Lung (tissue), 12 donors: ENCODE data around the gene SLC4A2. TPM values are rescaled to one million over a fixed set of nuclear protein-coding genes. Genes with fewer than 3 reads are reported as not detected.

Experiments
- ATAC-seq: fragments of 200-7000 bp; cut with Tn5 transposase; one replicate; pipeline ENCODE4 v1.9.1; 2020; ENCODE audit warnings: moderate number of reproducible peaks; ENCODE audit not compliant: insufficient read depth, low FRiP score
- DNase-seq, 3 donors: peaks; one replicate each; pipeline ENCODE4 v3.0.0-alpha.2; 2013 to 2017
- H3K27ac ChIP-seq, 2 donors: one replicate each; pipeline ENCODE4 v1.5.1; 2013; ENCODE audit warnings: mild to moderate bottlenecking in 2 of 2, moderate library complexity in 2 of 2, control low read depth in 1 of 2, inconsistent platforms in 1 of 2, low read depth in 1 of 2, low read length in 1 of 2
- H3K27me3 ChIP-seq, 3 donors: one replicate each; pipeline ENCODE4 v1.5.1; 2013; ENCODE audit warnings: low read length in 2 of 3; ENCODE audit not compliant: control insufficient read depth in 3 of 3, insufficient read depth in 3 of 3
- H3K36me3 ChIP-seq, 4 donors: one replicate each; pipeline ENCODE4 v1.5.1; 2013; ENCODE audit warnings: low read length in 4 of 4, mild to moderate bottlenecking in 1 of 4, moderate library complexity in 1 of 4; ENCODE audit not compliant: control insufficient read depth in 4 of 4, insufficient read depth in 4 of 4
- H3K4me1 ChIP-seq, 5 donors: one replicate each; pipeline ENCODE4 v1.5.1; 2013; ENCODE audit warnings: low read length in 5 of 5, mild to moderate bottlenecking in 2 of 5, moderate library complexity in 1 of 5; ENCODE audit not compliant: control insufficient read depth in 5 of 5, insufficient read depth in 5 of 5
- H3K4me3 ChIP-seq: one replicate; pipeline ENCODE4 v1.5.1; 2013; ENCODE audit warnings: mild to moderate bottlenecking, control low read depth, moderate library complexity
- H3K9ac ChIP-seq, 2 donors: one replicate each; pipeline ENCODE4 v1.5.1; 2013; ENCODE audit warnings: low read length in 2 of 2, control low read depth in 1 of 2; ENCODE audit not compliant: insufficient read depth in 1 of 2
- H3K9me3 ChIP-seq, 4 donors: one replicate each; pipeline ENCODE4 v1.5.1; 2013; ENCODE audit warnings: low read length in 3 of 4, mild to moderate bottlenecking in 1 of 4, moderate library complexity in 1 of 4; ENCODE audit not compliant: control insufficient read depth in 4 of 4, insufficient read depth in 3 of 4
- CTCF ChIP-seq: IDR thresholded peaks from 2 replicates; pipeline ENCODE4 v1.5.1; 2012; ENCODE audit warnings: mild to moderate bottlenecking; ENCODE audit errors: control extremely low read depth, extremely low read depth
- WGBS, 2 donors: extraction: QIAGEN DNeasy Blood & Tissue Kit; methylation state at CpG; one replicate each; pipeline ENCODE4 v1.1.7; 2013; 5-methylcytosine and 5-hydroxymethylcytosine counted together
- polyA plus RNA-seq, 2 donors: library from polyadenylated mRNA; stranded (reverse); fragments of 200-250 nt; gene quantifications; one replicate each; pipeline ENCODE4 v1.2.1, GENCODE V29; 2013
- total RNA-seq, 2 donors: library from RNA; depleted of rRNA in 1 of 2; stranded (reverse); fragments of >200 nt in 1 of 2; gene quantifications; one replicate each; pipeline ENCODE4 v1.2.1, GENCODE V29; 2014 to 2021
- donor health status: control.
- donor health status: control.
- donor health status: Bipolar disorder and iron deficiency.
- donor health status: healthy.
- donor health status: DM: yes; HTN: yes; CAD: no.

The SLC4A2 gene
- total and polyA plus RNA-seq, 4 donors: 66.3 to 173 (median 120) TPM

GRCh38 chr7:151122276-151122675 is 62.9 kb downstream of the SLC4A2 start:
- ATAC-seq (no peak), DNase-seq (no peak)
- TF ChIP-seq CTCF: no peak
- Histone ChIP-seq H3K4me1 (peaks cover 0 to 7% (median 0%) of the 10 kb centered on the region in 5 donors), H3K9ac (no peak overlapping the region), H3K27me3 (no peaks in the 10 kb centered on the region), H3K9me3 (no peaks in the 10 kb centered on the region), H3K4me3 (no peak overlapping the region), H3K36me3 (peaks cover 0 to 69% (median 15%) of the 10 kb centered on the region in 4 donors), H3K27ac (no peak overlapping the region)
- 90 to 95% methylated on average over 22 to 24 of the region's 24 CpGs for WGBS, 2 donors

GRCh38 chr7:151122796-151123157 is 63.4 kb downstream of the SLC4A2 start:
- H3K9ac ChIP-seq: no peak overlapping the region
- no peak for DNase-seq
- no peak overlapping the region for H3K4me3 ChIP-seq
- no peaks in the 10 kb centered on the region for H3K9me3 ChIP-seq
- no peak for ATAC-seq
- peaks cover 0 to 7% (median 0%) of the 10 kb centered on the region in 5 donors for H3K4me1 ChIP-seq
- no peaks in the 10 kb centered on the region for H3K27me3 ChIP-seq
- TF ChIP-seq CTCF: no peak
- H3K36me3 ChIP-seq: peaks cover 0 to 69% (median 16%) of the 10 kb centered on the region in 4 donors
- 93% methylated on average over 29 of the region's 29 CpGs for WGBS, 2 donors
- no peak overlapping the region for H3K27ac ChIP-seq

GRCh38 chr7:151123158-151123821 is 63.9 kb downstream of the SLC4A2 start:
- TF ChIP-seq CTCF: no peak
- DNase-seq (no peak), ATAC-seq (no peak)
- Histone ChIP-seq H3K9ac (no peak overlapping the region), H3K9me3 (no peaks in the 10 kb centered on the region), H3K4me3 (no peak overlapping the region), H3K36me3 (peaks cover 0 to 69% (median 18%) of the 10 kb centered on the region in 4 donors), H3K27me3 (no peaks in the 10 kb centered on the region), H3K27ac (no peak overlapping the region), H3K4me1 (peaks cover 0 to 7% (median 0%) of the 10 kb centered on the region in 5 donors)
- 91% methylated on average over 50 of the region's 50 CpGs for WGBS, 2 donors
